IMR-90 (cell line): Measurements from ENCODE around the gene EFEMP1.

ENCODE experiments used
- BHLHE40 ChIP-seq: fragments of 150-350 bp; IDR thresholded peaks from 2 replicates; pipeline ENCODE4 v1.6.1; 2016; ENCODE audit warnings: mild to moderate bottlenecking, low read depth, low read length
- FOS ChIP-seq: fragments of 150-350 bp; IDR thresholded peaks from 2 replicates; pipeline ENCODE4 v1.6.1; 2016; ENCODE audit warnings: low read depth, low read length
- MAFK ChIP-seq: IDR thresholded peaks from 2 replicates; pipeline ENCODE4 v1.6.1; 2012; ENCODE audit warnings: low read depth, low read length, improper control_type of control experiment
- MAZ ChIP-seq: IDR thresholded peaks from 2 replicates; pipeline ENCODE4 v1.6.1; 2012; ENCODE audit warnings: low read depth, mild to moderate bottlenecking, low read length, improper control_type of control experiment, moderate library complexity, borderline replicate concordance
- MXI1 ChIP-seq: IDR thresholded peaks from 2 replicates; pipeline ENCODE4 v1.6.1; 2012; ENCODE audit warnings: low read depth, mild to moderate bottlenecking, low read length, moderate library complexity, borderline replicate concordance
- POLR2A ChIP-seq: IDR thresholded peaks from 2 replicates; pipeline ENCODE4 v1.6.1; 2012; ENCODE audit warnings: mild to moderate bottlenecking, low read depth, low read length
- RAD21 ChIP-seq: IDR thresholded peaks from 2 replicates; pipeline ENCODE4 v1.6.1; 2012; ENCODE audit warnings: low read length, improper control_type of control experiment
- RCOR1 ChIP-seq: IDR thresholded peaks from 2 replicates; pipeline ENCODE4 v1.6.1; 2012; ENCODE audit warnings: mild to moderate bottlenecking, low read length, improper control_type of control experiment; ENCODE audit not compliant: insufficient replicate concordance
- RFX5 ChIP-seq: IDR thresholded peaks from 2 replicates; pipeline ENCODE4 v1.8.0; 2012; ENCODE audit warnings: low read depth, mild to moderate bottlenecking, low read length, moderate library complexity
- TF ChIP-seq, protein P1 (sequence below): conservative IDR thresholded peaks from 2 replicates; pipeline ENCODE4 v1.5.1; 2012; ENCODE audit warnings: mild to moderate bottlenecking, low read depth, low read length, improper control_type of control experiment
- TF ChIP-seq, protein P2 (sequence below): fragments of 150-350 bp; IDR thresholded peaks from 2 replicates; pipeline ENCODE4 v1.6.1; 2016; ENCODE audit warnings: low read depth, mild to moderate bottlenecking, low read length, moderate library complexity, borderline replicate concordance
- TF ChIP-seq, protein P3 (sequence below): fragments of 150-350 bp; IDR thresholded peaks from 2 replicates; pipeline ENCODE4 v1.6.1; 2017; ENCODE audit warnings: mild to moderate bottlenecking, antibody characterized with exemption, low read length, low read depth

DNA sequence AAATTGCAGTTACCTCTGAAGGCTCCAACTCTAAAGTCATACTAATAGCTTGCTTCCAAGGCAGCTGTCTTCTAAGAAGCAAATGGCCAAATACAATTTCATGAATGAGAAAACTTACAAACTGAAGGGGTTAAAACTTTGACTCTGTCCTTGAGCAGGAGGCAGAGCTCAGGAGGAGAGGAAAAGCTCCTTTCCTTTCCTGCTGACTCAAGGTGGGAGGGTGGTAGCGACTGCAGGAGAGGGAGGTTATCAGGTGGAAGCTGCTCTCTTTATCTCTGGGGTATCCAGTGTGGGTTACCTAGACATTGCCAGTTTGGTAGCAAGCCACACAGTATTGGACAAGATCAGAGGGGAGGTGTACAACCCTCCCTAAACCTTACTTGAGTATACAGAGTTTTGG, 2.7 kb upstream of the EFEMP1 start:
- TF ChIP-seq, protein P1, sequence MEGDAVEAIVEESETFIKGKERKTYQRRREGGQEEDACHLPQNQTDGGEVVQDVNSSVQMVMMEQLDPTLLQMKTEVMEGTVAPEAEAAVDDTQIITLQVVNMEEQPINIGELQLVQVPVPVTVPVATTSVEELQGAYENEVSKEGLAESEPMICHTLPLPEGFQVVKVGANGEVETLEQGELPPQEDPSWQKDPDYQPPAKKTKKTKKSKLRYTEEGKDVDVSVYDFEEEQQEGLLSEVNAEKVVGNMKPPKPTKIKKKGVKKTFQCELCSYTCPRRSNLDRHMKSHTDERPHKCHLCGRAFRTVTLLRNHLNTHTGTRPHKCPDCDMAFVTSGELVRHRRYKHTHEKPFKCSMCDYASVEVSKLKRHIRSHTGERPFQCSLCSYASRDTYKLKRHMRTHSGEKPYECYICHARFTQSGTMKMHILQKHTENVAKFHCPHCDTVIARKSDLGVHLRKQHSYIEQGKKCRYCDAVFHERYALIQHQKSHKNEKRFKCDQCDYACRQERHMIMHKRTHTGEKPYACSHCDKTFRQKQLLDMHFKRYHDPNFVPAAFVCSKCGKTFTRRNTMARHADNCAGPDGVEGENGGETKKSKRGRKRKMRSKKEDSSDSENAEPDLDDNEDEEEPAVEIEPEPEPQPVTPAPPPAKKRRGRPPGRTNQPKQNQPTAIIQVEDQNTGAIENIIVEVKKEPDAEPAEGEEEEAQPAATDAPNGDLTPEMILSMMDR = no peak
- TF ChIP-seq POLR2A (no peak), FOS (no peak), RCOR1 (no peak), RAD21 (no peak), MAFK (no peak), BHLHE40 (no peak), MAZ (no peak), MXI1 (no peak), RFX5 (no peak)
- TF ChIP-seq, protein P2, sequence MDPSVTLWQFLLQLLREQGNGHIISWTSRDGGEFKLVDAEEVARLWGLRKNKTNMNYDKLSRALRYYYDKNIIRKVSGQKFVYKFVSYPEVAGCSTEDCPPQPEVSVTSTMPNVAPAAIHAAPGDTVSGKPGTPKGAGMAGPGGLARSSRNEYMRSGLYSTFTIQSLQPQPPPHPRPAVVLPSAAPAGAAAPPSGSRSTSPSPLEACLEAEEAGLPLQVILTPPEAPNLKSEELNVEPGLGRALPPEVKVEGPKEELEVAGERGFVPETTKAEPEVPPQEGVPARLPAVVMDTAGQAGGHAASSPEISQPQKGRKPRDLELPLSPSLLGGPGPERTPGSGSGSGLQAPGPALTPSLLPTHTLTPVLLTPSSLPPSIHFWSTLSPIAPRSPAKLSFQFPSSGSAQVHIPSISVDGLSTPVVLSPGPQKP = no peak
- TF ChIP-seq, protein P3, sequence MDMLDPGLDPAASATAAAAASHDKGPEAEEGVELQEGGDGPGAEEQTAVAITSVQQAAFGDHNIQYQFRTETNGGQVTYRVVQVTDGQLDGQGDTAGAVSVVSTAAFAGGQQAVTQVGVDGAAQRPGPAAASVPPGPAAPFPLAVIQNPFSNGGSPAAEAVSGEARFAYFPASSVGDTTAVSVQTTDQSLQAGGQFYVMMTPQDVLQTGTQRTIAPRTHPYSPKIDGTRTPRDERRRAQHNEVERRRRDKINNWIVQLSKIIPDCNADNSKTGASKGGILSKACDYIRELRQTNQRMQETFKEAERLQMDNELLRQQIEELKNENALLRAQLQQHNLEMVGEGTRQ = no peak
